Esophagus muscularis mucosa (tissue), 3 donors: ENCODE results near the gene LRRC8D.

Experiments
- CTCF ChIP-seq, 3 experiments: fragments of 200-600 bp in 2 of 3; fragments of 450-650 bp in 1 of 3; sonication (generic) in 2 of 3; IDR thresholded peaks; one replicate each; pipeline ENCODE4 v1.5.1; 2017 to 2019; ENCODE audit warnings: antibody characterized with exemption in 3 of 3, mild to moderate bottlenecking in 2 of 3, moderate library complexity in 1 of 3
- POLR2A ChIP-seq: fragments of 450-650 bp; IDR thresholded peaks from one replicate; pipeline ENCODE4 v1.6.1; 2017; ENCODE audit warnings: antibody characterized with exemption, moderate library complexity, mild to moderate bottlenecking, low read depth
- POLR2AphosphoS5 ChIP-seq, 2 donors: sonication (generic); formaldehyde crosslinking; IDR thresholded peaks; one replicate each; pipeline ENCODE4 v1.6.1; 2017; ENCODE audit warnings: antibody characterized with exemption in 2 of 2

GRCh38 chr1:89806616-89807015 lies 14.2 kb upstream of the LRRC8D start:
- no peak for TF ChIP-seq CTCF (IDR thresholded peaks at IDR 0.05)
- TF ChIP-seq POLR2AphosphoS5 (IDR thresholded peaks at IDR 0.05), result no peak
- no peak for TF ChIP-seq POLR2A
